DOHH2 (cell line): ENCODE data around the gene P3H3.

Experiments used
- CTCF ChIP-seq: fragments of 200-600 bp; sonication (generic); IDR thresholded peaks from one replicate; pipeline ENCODE4 v1.5.1; 2014; ENCODE audit warnings: antibody characterized with exemption, mild to moderate bottlenecking, low read depth, low read length; ENCODE audit not compliant: poor library complexity, severe bottlenecking
- EZH2phosphoT487 ChIP-seq: fragments of 200-600 bp; sonication (generic); IDR thresholded peaks from 2 replicates; pipeline ENCODE4 v1.6.1; 2017; ENCODE audit warnings: borderline replicate concordance, mild to moderate bottlenecking, antibody characterized with exemption, low read length, moderate library complexity, mixed read lengths

GRCh38 chr12:6849976-6850560, 21.9 kb downstream of the P3H3 start:
- no peak for TF ChIP-seq CTCF
- no peak for TF ChIP-seq EZH2phosphoT487
